GM12878 (cell line): ENCODE results near the gene EML1.

Source experiments
- CREB1 ChIP-seq: IDR thresholded peaks from 2 replicates; pipeline ENCODE4 v1.6.1; 2012; ENCODE audit warnings: low read depth, mild to moderate bottlenecking, inconsistent platforms
- FOXM1 ChIP-seq: IDR thresholded peaks from 2 replicates; pipeline ENCODE4 v1.6.1; 2012; ENCODE audit warnings: low read depth, mild to moderate bottlenecking, inconsistent platforms, low read length, moderate library complexity
- RCOR1 ChIP-seq: conservative IDR thresholded peaks from 2 replicates; pipeline ENCODE4 v1.6.1; 2012; ENCODE audit warnings: low read depth, low read length, improper control_type of control experiment
- TF ChIP-seq, protein P1 (sequence below), 3 experiments: IDR thresholded peaks in 2 of 3; conservative IDR thresholded peaks in 1 of 3; 2 replicates each; pipeline ENCODE4 v1.5.1; 2011; ENCODE audit warnings: low read depth in 3 of 3, low read length in 3 of 3, mild to moderate bottlenecking in 3 of 3, control low read depth in 2 of 3, moderate library complexity in 2 of 3, inconsistent platforms in 1 of 3, mixed read lengths in 1 of 3; ENCODE audit not compliant: control insufficient read depth in 2 of 3, insufficient read depth in 1 of 3; ENCODE audit errors: extremely low read depth in 1 of 3
- TF ChIP-seq, protein P2 (sequence below): IDR thresholded peaks from 2 replicates; pipeline ENCODE4 v1.6.1; 2012; ENCODE audit warnings: improper control_type of control experiment, low read depth, low read length; ENCODE audit not compliant: insufficient replicate concordance

DNA sequence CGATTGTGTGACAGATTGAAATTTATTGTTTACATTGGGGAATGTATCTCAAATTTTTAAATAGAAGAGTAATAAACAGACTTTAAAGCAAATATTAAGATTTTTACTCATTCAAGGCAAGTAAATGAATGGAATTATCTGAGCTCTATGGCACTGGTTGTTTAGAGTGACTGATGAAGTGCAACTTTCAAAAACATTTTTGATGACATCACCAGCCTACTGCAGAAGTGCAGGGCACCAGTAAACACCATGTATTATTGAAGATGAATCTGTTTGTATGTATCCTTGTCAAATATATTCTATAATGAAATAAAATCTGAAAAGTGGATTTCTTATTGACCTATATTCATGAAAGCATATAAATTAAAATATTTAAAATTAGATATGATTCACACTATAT lies 148.0 kb downstream of the EML1 start:
- TF ChIP-seq RCOR1 (no peak), CREB1 (no peak), FOXM1 (no peak)
- TF ChIP-seq, protein P1, sequence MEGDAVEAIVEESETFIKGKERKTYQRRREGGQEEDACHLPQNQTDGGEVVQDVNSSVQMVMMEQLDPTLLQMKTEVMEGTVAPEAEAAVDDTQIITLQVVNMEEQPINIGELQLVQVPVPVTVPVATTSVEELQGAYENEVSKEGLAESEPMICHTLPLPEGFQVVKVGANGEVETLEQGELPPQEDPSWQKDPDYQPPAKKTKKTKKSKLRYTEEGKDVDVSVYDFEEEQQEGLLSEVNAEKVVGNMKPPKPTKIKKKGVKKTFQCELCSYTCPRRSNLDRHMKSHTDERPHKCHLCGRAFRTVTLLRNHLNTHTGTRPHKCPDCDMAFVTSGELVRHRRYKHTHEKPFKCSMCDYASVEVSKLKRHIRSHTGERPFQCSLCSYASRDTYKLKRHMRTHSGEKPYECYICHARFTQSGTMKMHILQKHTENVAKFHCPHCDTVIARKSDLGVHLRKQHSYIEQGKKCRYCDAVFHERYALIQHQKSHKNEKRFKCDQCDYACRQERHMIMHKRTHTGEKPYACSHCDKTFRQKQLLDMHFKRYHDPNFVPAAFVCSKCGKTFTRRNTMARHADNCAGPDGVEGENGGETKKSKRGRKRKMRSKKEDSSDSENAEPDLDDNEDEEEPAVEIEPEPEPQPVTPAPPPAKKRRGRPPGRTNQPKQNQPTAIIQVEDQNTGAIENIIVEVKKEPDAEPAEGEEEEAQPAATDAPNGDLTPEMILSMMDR (IDR thresholded peaks at IDR 0.05 in 2 of 3, conservative IDR thresholded peaks at IDR 0.05 in 1 of 3; ENCODE audit: control insufficient read depth in 2 of 3, extremely low read depth in 1 of 3, insufficient read depth in 1 of 3, low read depth in 3 of 3, low read length in 3 of 3): no peak
- TF ChIP-seq, protein P2, sequence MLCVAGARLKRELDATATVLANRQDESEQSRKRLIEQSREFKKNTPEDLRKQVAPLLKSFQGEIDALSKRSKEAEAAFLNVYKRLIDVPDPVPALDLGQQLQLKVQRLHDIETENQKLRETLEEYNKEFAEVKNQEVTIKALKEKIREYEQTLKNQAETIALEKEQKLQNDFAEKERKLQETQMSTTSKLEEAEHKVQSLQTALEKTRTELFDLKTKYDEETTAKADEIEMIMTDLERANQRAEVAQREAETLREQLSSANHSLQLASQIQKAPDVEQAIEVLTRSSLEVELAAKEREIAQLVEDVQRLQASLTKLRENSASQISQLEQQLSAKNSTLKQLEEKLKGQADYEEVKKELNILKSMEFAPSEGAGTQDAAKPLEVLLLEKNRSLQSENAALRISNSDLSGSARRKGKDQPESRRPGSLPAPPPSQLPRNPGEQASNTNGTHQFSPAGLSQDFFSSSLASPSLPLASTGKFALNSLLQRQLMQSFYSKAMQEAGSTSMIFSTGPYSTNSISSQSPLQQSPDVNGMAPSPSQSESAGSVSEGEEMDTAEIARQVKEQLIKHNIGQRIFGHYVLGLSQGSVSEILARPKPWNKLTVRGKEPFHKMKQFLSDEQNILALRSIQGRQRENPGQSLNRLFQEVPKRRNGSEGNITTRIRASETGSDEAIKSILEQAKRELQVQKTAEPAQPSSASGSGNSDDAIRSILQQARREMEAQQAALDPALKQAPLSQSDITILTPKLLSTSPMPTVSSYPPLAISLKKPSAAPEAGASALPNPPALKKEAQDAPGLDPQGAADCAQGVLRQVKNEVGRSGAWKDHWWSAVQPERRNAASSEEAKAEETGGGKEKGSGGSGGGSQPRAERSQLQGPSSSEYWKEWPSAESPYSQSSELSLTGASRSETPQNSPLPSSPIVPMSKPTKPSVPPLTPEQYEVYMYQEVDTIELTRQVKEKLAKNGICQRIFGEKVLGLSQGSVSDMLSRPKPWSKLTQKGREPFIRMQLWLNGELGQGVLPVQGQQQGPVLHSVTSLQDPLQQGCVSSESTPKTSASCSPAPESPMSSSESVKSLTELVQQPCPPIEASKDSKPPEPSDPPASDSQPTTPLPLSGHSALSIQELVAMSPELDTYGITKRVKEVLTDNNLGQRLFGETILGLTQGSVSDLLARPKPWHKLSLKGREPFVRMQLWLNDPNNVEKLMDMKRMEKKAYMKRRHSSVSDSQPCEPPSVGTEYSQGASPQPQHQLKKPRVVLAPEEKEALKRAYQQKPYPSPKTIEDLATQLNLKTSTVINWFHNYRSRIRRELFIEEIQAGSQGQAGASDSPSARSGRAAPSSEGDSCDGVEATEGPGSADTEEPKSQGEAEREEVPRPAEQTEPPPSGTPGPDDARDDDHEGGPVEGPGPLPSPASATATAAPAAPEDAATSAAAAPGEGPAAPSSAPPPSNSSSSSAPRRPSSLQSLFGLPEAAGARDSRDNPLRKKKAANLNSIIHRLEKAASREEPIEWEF: no peak
